Mesenteric fat pad (tissue), 1 donor: ENCODE measurements around the gene FBXW7. TPM values are rescaled to one million over a fixed set of nuclear protein-coding genes. Genes with fewer than 3 reads are reported as not detected.

Experiments
- DNase-seq: peaks from one replicate; pipeline ENCODE4 v3.0.0-alpha.2; 2020; ENCODE audit warnings: low spot score
- total RNA-seq: library from RNA; stranded (reverse); fragmentation: NEBNext Ultra II Directional; extraction: Animal tissue kit (Norgen Biotek cat#: 25700); gene quantifications from one replicate; pipeline ENCODE4 v1.2.1, GENCODE V29; 2021
- donor health status: DM: yes; HTN: yes; CAD: no.

The FBXW7 gene
- total RNA-seq, 1 donor from 2014 or later = 37.9 TPM

- DNase-seq = no peak
Observed at GRCh38 chr4:152513078-152513477, 22.8 kb downstream of the FBXW7 start.

DNA sequence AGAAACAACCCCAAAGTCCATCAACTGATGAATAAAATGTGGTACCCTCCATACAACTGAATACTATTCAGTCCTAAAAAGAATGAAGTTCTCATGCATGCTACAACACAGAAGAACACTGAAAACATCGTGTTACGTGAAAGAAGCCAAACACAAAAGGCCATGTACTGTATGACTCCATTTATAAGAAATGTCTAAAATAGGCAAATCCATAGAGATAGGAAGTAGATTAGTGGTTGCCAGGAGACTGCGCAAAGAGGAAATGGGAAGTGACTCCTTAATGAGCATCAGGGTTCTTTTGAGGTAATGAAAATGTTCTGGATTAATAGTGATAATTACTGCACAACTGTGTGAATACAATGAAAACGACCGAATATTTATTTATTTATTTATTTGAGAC, 23.4 kb downstream of the FBXW7 start:
- DNase-seq = no peak

DNA sequence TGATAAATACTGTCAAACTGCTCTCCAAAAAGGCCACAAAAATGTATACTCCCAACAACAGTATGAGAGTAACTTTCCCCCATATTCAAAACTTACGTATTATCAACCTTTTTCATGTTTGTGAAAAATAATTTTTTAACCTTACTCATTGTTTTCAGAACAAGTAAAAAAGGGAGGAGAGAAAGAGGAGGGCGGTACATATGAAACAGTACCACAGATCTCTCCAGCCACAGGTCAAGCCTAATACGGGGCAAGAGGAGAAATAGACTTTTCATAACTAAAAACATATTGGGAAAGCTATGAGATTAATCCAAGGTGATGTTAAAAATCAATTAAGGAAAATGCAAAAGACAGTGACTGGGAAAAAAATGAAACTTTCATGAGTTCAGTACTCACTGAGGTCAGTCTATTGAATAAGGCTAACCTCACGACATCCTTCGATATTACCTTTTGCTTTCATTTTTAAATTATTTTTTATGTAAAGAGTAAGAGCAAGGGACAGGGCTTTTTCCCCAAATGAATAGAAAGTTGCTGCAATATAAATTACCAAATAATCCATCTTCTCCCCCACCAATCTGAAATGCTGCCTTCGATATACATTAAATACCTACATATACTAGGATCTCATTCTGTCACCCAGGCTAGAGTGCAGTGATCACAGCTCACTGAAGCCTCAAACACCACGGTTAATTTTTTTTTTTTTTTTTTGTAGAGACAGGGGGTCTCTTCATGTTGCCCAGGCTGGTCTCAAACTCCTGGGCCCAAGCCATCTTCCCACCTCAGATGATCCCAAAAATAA, 25.3 kb downstream of the FBXW7 start:
- no peak for DNase-seq

GRCh38 chr4:152509595-152510225, 26.2 kb downstream of the FBXW7 start:
- DNase-seq = no peak

- no peak for DNase-seq
Observed at GRCh38 chr4:152508818-152509217, 27.1 kb downstream of the FBXW7 start.

DNA sequence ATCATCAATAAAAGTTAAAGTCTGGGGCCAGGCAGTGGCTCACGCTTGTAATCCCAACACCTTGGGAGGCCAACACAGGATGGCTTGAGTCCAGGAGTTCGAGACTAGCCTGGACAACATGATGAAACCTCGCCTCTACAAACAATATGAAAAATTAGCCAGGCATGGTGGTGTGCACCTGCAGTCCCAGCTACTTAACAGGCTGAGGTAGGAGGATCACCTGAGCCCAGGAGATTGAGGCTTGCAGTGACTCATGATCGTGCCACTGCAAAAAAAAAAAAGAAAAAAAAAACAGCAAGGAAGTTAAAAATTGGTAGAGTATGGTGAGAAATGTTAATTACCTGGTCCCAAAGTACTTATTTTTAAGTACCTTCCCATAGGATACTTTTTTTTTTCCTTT, 27.5 kb downstream of the FBXW7 start:
- no peak for DNase-seq

DNA sequence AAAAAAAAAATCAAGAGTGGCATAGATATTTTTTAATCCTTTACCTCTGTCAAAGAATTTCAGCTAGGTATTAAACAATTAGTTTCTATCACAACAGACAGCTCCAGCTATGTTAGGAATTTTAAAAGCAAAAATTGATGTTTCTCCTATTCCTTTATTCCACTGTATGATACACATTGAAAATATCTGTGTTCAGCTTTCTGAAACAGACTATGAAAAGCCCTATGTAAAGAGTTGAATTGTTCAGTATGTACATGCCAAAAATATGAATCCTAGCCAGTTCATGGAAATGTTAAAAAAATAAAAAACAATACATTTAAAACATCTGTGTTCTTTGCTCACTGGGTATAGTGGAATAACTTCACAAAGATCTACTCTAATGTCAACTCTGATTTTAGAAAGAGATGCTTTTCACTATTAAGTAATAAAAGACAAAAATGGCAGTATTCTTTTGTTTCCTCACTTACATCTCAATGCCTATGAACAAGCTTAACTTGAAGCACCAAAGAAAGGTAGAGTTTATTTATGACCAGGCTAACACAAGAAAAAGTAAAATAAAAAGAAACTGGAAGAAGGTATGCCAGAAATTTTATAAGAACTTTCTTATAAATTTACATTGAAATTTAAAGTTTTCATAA, 32.1 kb downstream of the FBXW7 start:
- DNase-seq = no peak

GRCh38 chr4:152501846-152502536, 33.9 kb downstream of the FBXW7 start:
- no peak for DNase-seq

DNA sequence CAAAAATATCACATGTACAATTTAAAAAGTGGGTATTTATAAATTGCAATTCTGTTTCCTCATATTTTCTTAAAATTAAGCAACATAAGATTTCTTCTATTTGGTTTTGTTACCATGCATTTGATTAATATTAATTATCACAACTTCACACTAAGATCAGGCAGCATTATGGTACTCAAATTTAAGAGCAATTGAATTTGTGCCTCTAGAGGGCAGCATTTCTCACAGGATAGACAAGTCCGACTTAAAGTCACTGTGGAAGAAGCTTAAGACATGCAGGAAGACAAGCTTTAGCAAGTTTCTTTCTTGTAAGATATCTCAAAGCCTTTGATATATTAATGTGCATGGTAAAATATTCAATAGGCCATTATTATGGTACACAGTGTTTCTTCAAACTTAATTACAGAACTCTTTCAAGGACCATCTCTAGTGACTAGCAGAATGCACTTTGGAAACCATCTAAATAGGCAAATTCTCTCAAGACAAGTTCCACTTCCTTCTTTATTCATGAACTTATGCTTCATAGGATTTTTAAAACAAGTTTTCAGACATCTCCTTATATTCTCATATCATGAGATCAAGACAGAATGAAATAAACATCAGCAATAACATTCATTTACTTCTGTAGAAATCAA, 35.0 kb downstream of the FBXW7 start:
- DNase-seq = no peak

GRCh38 chr4:152500275-152500674, 35.6 kb downstream of the FBXW7 start:
- DNase-seq = no peak

DNA sequence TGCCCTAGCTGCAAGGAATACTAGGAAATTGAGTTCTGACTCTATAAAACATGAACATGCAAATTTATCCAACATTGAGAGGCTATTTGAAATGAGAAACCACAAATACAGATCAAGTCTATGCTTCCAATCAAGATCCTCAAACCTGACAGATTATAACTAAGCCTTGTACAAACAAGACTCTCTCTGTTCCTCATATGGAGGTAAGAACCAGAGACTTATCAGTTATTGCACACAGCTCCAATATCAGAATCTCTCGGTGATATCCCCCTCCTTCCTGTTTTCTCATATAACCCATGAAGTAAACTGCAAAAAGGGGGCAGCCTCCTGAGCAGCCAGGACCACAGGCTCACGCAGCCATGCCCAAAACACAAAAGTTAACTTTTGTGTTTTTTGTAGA, 36.5 kb downstream of the FBXW7 start:
- no peak for DNase-seq

DNA sequence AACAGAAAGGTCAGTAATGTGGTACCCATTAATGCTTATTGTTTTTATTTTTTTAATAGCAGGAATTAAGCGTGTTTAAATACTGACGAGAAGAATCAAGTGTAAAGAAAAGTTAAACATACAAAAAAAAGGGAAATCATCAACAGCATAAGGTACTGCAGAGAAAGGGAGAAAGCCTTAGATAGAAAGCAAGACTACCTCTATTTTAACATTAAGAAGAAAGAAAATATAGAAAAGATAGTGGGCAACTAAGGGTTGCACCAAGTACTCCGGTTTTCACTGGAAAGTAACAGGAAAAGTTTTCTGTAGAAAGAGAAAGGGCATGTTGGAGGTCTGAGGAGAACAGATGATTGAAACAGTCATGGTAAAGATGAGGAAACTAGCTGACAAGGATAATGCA, 41.9 kb downstream of the FBXW7 start:
- no peak for DNase-seq

DNA sequence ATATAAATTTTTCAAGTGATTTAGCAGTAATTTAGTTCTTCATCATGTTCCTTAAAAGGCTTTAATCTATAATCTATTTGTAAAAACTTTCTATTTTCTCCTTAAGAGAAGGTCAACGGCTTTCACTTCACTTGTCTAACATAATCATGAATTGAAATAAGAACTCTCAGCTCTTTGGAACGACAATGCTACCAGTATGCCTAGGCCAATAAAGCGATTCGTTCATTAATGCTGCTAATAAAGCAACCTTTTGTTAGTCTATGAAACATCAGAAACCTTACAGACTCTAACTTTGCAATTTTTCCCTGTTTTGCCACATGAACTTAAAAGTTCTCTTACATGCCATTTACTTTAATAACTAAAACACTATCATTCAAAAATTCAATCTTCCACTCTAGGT, 47.6 kb downstream of the FBXW7 start:
- DNase-seq = no peak

- DNase-seq = no peak
Observed at GRCh38 chr4:152486429-152487389, 49.2 kb downstream of the FBXW7 start.

GRCh38 chr4:152485726-152486276, 50.1 kb downstream of the FBXW7 start:
- DNase-seq = no peak

GRCh38 chr4:152482211-152482610, 53.7 kb downstream of the FBXW7 start:
- DNase-seq = no peak

DNA sequence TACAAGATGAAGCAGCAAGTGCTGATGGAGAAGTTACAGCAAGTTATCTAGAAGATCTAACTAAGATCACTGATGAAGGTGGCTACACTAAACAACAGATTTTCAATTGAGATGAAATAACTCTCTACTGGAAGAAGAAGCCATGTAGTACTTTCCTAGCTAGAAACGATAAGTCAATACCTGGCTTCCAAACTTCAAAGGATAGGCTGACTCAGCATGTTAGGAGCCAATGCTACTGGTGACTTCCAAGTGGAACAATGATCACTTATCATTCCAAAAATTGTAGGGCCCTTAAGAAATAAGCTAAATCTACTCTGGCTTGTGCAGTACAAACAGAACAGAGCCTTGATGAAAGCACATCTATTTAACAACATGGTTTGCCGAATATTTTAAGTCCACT, 55.0 kb downstream of the FBXW7 start:
- no peak for DNase-seq

DNA sequence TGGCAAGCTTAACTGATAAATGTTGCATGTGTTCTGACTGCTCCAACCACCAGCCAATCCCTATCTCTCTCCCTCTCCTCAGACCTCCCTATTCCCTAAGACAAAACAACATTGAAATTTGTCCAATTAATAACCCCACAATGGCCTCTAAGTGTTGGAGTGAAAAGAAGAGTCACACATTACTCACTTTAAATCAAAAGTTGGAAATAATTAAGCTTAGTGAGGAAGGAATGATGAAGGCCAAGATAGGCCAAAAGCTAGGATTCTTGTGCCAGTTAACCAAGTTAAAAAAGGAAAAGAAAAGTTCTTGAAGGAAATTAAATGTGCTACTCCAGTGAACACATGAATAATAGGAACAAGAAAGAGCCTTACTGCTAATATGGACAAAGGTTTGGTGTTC, 55.6 kb downstream of the FBXW7 start:
- DNase-seq = no peak

DNA sequence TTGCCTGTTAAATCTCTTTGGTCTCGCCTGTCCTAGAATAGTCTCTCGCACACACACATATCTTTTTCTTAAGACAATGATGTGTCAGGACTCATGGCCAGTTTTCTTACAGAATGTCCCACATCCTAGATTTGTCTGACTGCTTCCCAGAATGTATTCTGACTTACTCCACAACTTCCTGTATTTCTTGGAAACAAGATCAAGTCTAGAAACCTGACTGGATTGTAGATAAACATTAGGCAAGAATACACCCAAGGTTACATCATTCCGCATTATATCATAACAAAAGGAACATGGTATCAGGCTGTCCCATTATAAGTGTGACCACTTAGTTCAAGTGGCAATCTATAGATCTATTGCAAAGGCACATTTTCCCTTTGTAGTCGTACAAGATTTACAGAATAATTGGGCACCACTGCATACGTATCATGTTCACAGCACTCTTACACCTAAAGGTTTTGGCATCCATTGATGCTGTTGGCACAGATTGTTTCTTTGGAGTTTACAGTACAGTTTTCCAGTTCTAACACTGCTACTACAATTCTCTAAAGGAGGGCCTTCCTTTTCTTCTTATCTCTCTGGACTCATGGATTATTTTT, 56.4 kb downstream of the FBXW7 start:
- DNase-seq = no peak
